ENCODE measurements around the gene YWHAG.

GRCh38 chr7:76395965-76396726, 37.4 kb upstream of the YWHAG start:
- TF ChIP-seq CTCF (conservative IDR thresholded peaks at IDR 0.05; ENCODE audit: low read length) (no peak), EZH2phosphoT487 (IDR thresholded peaks at IDR 0.05; ENCODE audit: borderline replicate concordance) (no peak)
